ENCODE measurements around the gene MEOX2.

The MEOX2 gene

DNA sequence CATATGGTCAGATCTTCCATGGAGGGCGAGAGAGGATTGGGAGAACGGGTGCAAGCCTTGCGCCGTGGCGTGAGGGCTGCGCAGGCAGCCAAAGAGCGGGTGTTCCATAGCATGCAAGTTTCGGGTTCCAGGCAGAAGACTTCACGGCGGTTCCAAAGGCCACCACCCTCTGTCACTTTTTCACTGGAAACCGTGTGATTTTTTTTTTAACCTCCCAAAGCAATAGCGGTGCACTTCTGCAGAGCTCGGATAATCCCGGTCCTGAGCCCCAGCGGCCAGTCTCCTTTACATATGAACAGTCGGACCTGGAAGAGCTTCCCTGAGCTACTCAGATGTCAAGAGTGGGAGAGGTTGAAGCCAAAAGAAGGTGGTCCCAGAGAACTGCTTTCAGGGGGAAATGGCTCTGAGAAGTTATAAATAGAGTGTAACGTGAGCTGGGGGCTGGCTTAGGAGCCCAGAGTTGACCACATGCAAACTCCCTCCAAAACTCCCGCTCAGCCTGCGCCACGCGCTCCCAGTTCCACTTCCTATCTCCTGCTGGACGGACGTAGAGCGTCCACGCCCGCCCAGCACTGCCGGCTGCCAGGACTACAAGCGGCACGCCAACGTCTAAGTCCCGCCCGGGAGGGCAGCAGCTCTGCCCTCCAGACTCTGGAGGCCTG is at the start of gene MEOX2:
Gene MEOX2 (minus strand): TSS at position 389 of the 662 bp plus-strand sequence. CDS start 281 bp downstream, at position 108.
- Histone ChIP-seq H3K9ac (no peak within 1 kb of the TSS), H4K20me1 (no peaks in the 10 kb centered on the region), H3K27ac (no peak within 1 kb of the TSS), H3K4me1 (no peaks in the 10 kb centered on the region), H3K4me2 (no peak within 1 kb of the TSS), H3K36me3 (no peaks in the 10 kb centered on the region), H3K4me3 (no peak within 1 kb of the TSS), H3K27me3 (no peaks in the 10 kb centered on the region), H3K9me3 (peaks cover 28% of the 10 kb centered on the region)
- TF ChIP-seq Cebpa-rat (IDR thresholded peaks at IDR 0.05), result no peak

DNA sequence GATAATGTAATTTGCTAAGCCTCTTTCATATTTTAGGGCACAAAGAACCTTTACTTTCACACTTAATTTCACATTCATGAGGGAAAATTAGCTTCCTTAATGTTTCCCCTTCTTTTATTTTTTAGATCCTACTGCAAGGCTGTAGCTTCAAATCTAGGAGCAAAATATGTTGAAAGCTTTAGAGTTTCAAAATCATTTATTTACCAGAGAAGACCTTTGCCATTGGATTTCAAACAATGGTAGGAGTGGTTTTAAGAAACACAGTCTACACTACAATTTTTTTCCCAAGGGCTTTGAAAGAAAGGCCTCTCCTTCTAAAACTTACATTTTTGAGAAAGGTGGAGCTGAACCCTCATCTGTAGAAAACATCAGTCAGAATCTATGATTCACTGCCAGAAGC is 43.3 kb upstream of the MEOX2 start:
- Histone ChIP-seq H3K4me2 (no peak overlapping the region), H3K9me3 (no peaks in the 10 kb centered on the region), H3K4me3 (no peak overlapping the region), H3K36me3 (no peaks in the 10 kb centered on the region), H3K9ac (no peak overlapping the region), H3K27me3 (no peaks in the 10 kb centered on the region), H3K27ac (no peak overlapping the region), H3K4me1 (no peaks in the 10 kb centered on the region), H4K20me1 (no peaks in the 10 kb centered on the region)
- TF ChIP-seq Cebpa-rat (IDR thresholded peaks at IDR 0.05), result no peak

GRCh38 chr7:15725051-15725450 is 38.6 kb upstream of the MEOX2 start:
- H3K4me1 ChIP-seq, result no peaks in the 10 kb centered on the region
- no peaks in the 10 kb centered on the region for H3K9me3 ChIP-seq
- H3K4me2 ChIP-seq, result no peak overlapping the region
- H3K4me3 ChIP-seq, result no peak overlapping the region
- no peak overlapping the region for H3K27ac ChIP-seq
- no peak overlapping the region for H3K9ac ChIP-seq
- TF ChIP-seq Cebpa-rat (IDR thresholded peaks at IDR 0.05), result no peak
- no peaks in the 10 kb centered on the region for H3K27me3 ChIP-seq
- H4K20me1 ChIP-seq, result no peaks in the 10 kb centered on the region
- no peaks in the 10 kb centered on the region for H3K36me3 ChIP-seq

GRCh38 chr7:15723841-15724240 is 37.4 kb upstream of the MEOX2 start:
- no peak overlapping the region for H3K27ac ChIP-seq
- no peak overlapping the region for H3K4me2 ChIP-seq
- no peaks in the 10 kb centered on the region for H4K20me1 ChIP-seq
- no peaks in the 10 kb centered on the region for H3K9me3 ChIP-seq
- H3K36me3 ChIP-seq, result no peaks in the 10 kb centered on the region
- H3K9ac ChIP-seq, result no peak overlapping the region
- no peaks in the 10 kb centered on the region for H3K27me3 ChIP-seq
- TF ChIP-seq Cebpa-rat (IDR thresholded peaks at IDR 0.05), result no peak
- no peaks in the 10 kb centered on the region for H3K4me1 ChIP-seq
- H3K4me3 ChIP-seq, result no peak overlapping the region

DNA sequence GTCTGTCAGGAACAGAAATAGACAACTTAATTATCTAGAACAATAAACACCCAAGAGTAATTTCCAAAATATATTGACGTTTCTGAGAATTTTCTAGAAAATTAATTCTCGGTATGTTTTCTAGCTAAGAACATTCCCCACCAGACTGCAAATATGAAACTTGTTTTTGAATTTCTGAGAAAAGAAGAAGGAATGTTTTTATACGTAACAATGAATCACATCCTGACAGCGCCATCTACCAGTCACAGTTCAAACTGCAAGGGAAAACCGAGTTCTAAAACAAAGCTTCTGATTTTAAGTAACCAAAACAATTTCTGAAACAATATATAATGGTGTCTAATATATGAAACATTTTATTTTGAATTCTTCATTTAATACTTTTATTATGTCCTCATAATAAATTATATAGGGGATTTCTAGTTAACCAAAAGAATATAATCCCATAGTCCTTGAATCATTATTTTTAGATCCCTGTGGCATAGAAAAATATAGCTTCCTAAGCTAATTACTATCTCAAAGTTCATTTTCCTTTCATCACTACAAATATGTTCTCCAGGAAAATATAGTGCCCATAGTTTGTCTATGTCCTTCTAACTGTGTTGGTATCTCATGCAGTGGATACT is 34.5 kb upstream of the MEOX2 start:
- Histone ChIP-seq H3K9ac (no peak overlapping the region), H3K9me3 (no peaks in the 10 kb centered on the region), H3K27ac (no peak overlapping the region), H3K4me1 (no peaks in the 10 kb centered on the region), H3K27me3 (no peaks in the 10 kb centered on the region), H4K20me1 (no peaks in the 10 kb centered on the region), H3K4me3 (no peak overlapping the region), H3K4me2 (no peak overlapping the region), H3K36me3 (no peaks in the 10 kb centered on the region)
- TF ChIP-seq Cebpa-rat (IDR thresholded peaks at IDR 0.05), result no peak

DNA sequence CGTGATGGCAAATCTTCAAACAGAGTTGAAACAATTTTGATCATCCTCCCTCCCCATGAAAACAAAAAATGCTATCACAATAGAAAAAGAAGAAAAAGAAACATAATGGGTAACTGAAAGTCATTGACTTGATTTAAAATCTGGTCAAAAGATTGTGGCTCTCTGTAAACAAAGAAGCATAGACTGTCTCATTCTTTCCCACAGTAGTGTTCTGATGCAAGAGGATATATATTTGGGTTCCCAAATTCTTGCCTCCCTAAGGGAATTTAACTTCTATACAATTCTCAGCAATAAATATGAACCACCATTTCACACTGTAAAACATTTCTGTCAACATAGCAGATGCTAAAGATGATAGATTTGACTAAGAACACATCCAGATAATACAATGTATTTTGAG is 32.8 kb upstream of the MEOX2 start:
- Histone ChIP-seq H3K9ac (no peak overlapping the region), H3K4me1 (no peaks in the 10 kb centered on the region), H3K4me2 (no peak overlapping the region), H3K4me3 (no peak overlapping the region), H4K20me1 (no peaks in the 10 kb centered on the region), H3K27ac (no peak overlapping the region), H3K27me3 (no peaks in the 10 kb centered on the region), H3K9me3 (no peaks in the 10 kb centered on the region), H3K36me3 (no peaks in the 10 kb centered on the region)
- TF ChIP-seq Cebpa-rat (IDR thresholded peaks at IDR 0.05), result no peak

GRCh38 chr7:15715435-15715834 is 29.0 kb upstream of the MEOX2 start:
- Histone ChIP-seq H3K27ac (no peak overlapping the region), H3K36me3 (no peaks in the 10 kb centered on the region), H3K4me2 (no peak overlapping the region), H3K27me3 (no peaks in the 10 kb centered on the region), H3K4me1 (no peaks in the 10 kb centered on the region), H3K9ac (no peak overlapping the region), H3K4me3 (no peak overlapping the region), H3K9me3 (no peaks in the 10 kb centered on the region), H4K20me1 (no peaks in the 10 kb centered on the region)
- no peak for TF ChIP-seq Cebpa-rat (IDR thresholded peaks at IDR 0.05)

DNA sequence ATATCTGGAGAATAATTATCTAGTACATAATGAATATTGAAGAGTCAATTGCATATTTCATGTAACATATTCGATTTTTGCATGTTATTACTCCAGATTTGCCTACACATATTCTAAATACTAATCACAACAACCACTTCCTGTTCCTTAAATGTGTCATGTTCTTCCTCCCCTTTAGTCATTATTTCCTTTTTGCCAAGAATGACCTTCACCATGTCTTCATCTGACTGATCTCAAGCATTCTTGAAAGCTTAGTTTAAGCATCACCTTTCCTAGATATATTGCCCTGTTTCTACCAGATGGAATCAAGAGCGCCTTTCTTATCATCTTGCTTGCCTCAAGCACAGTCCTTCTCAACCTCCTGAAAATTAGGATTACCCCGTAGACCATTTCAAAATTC is 23.5 kb upstream of the MEOX2 start:
- Histone ChIP-seq H3K4me1 (peaks cover 5% of the 10 kb centered on the region; the same call in 1 of the 2 replicates), H4K20me1 (no peaks in the 10 kb centered on the region), H3K36me3 (no peaks in the 10 kb centered on the region), H3K4me2 (no peak overlapping the region), H3K9me3 (no peaks in the 10 kb centered on the region), H3K27me3 (no peaks in the 10 kb centered on the region), H3K27ac (no peak overlapping the region), H3K4me3 (no peak overlapping the region), H3K9ac (no peak overlapping the region)
- no peak for TF ChIP-seq Cebpa-rat (IDR thresholded peaks at IDR 0.05)

DNA sequence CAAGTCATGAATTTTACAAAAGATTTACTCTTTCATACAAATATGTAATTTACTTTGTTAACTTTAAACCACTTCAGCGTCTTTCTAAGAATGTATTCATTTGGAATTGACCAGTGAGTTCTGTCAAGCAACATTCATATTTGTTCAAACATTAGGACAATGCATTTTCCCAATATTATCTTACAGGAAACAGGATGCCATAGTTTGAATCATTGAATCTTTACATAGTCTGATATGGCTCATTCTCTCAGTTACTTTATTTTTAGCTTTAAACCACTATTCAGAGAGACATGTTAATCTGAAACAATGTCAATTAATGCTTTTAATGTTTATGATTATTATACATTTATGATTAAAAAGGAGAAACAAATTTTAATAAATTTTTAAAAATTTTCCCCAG is 21.1 kb upstream of the MEOX2 start:
- Histone ChIP-seq H3K4me2 (no peak overlapping the region), H3K4me3 (no peak overlapping the region), H3K27me3 (no peaks in the 10 kb centered on the region), H3K9ac (no peak overlapping the region), H4K20me1 (no peaks in the 10 kb centered on the region), H3K27ac (no peak overlapping the region), H3K9me3 (no peaks in the 10 kb centered on the region), H3K36me3 (no peaks in the 10 kb centered on the region), H3K4me1 (peaks cover 5% of the 10 kb centered on the region; the same call in 1 of the 2 replicates)
- TF ChIP-seq Cebpa-rat (IDR thresholded peaks at IDR 0.05), result no peak

DNA sequence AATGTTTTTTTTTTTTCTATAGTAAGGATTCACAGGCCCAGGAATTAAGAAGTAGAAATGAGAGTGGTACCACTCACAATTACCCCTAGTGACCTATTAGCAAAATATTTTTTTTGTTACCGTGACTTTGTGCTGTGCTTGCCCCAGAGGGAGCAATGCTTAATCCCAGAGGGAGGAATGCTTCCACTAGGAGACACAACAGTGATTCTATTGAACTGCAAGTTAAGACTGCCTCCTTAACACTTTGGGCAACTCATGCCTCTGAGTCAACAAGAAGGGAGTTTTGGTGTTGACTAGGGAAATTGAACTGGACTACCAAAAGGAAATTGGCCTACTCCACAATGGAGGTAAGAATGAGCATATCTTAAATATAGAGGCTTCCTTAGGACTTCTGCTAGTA is 17.2 kb upstream of the MEOX2 start:
- no peaks in the 10 kb centered on the region for H3K9me3 ChIP-seq
- no peak overlapping the region for H3K4me3 ChIP-seq
- H3K9ac ChIP-seq, result no peak overlapping the region
- H4K20me1 ChIP-seq, result no peaks in the 10 kb centered on the region
- H3K27me3 ChIP-seq, result no peaks in the 10 kb centered on the region
- TF ChIP-seq Cebpa-rat (IDR thresholded peaks at IDR 0.05), result no peak
- no peak overlapping the region for H3K27ac ChIP-seq
- no peaks in the 10 kb centered on the region for H3K36me3 ChIP-seq
- H3K4me1 ChIP-seq, result no peaks in the 10 kb centered on the region
- no peak overlapping the region for H3K4me2 ChIP-seq

Measured in BLaER1 (cell line).